DOHH2 (cell line): ENCODE results near the gene ENTPD1.
"Not testable (repeated sequence)": the region's sequence is repeated elsewhere in the genome, so short reads cannot be mapped to it uniquely, and the experiment has no call there.

Experiments
- H3F3A ChIP-seq: fragments of 200-600 bp; sonication (generic), shearing (Covaris generic); 2 replicates; pipeline ENCODE4 v1.6.0; 2016; ENCODE audit warnings: antibody characterized with exemption, mild to moderate bottlenecking; ENCODE audit not compliant: control insufficient read depth, insufficient read depth
- H3K27ac ChIP-seq: fragments of 200-600 bp; sonication (generic); 2 replicates; pipeline ENCODE4 v1.5.1; 2014; ENCODE audit warnings: low read depth, mild to moderate bottlenecking, low read length, moderate library complexity
- H3K27me3 ChIP-seq: fragments of 200-600 bp; sonication (generic); 2 replicates; pipeline ENCODE4 v1.6.1; 2014; ENCODE audit warnings: mild to moderate bottlenecking, low read length, mixed read lengths; ENCODE audit not compliant: control insufficient read depth
- H3K36me3 ChIP-seq: fragments of 200-600 bp; sonication (generic); 2 replicates; pipeline ENCODE4 v1.6.1; 2014; ENCODE audit warnings: mild to moderate bottlenecking, low read length, moderate library complexity, mixed read lengths; ENCODE audit not compliant: control insufficient read depth
- H3K4me1 ChIP-seq: fragments of 200-600 bp; sonication (generic); 2 replicates; pipeline ENCODE4 v1.6.1; 2014; ENCODE audit warnings: mild to moderate bottlenecking, low read length, mixed read lengths; ENCODE audit not compliant: control insufficient read depth
- H3K4me2 ChIP-seq: fragments of 200-600 bp; sonication (generic); 2 replicates; pipeline ENCODE4 v1.6.0; 2014; ENCODE audit warnings: mild to moderate bottlenecking, low read length, moderate library complexity
- H3K4me3 ChIP-seq: fragments of 200-600 bp; sonication (generic); 2 replicates; pipeline ENCODE4 v1.5.1; 2014; ENCODE audit warnings: mild to moderate bottlenecking, low read length, mixed read lengths
- H3K79me2 ChIP-seq: fragments of 200-600 bp; sonication (generic); 2 replicates; pipeline ENCODE4 v1.6.1; 2014; ENCODE audit warnings: mild to moderate bottlenecking, low read length, mixed read lengths; ENCODE audit not compliant: control insufficient read depth
- H3K9me2 ChIP-seq: fragments of 200-600 bp; sonication (generic); replicated peaks from 2 replicates; pipeline ENCODE4 v1.6.1; 2014; ENCODE audit warnings: mild to moderate bottlenecking, low read length, mixed read lengths; ENCODE audit not compliant: control insufficient read depth
- H3K9me3 ChIP-seq: fragments of 200-600 bp; sonication (generic); 2 replicates; pipeline ENCODE4 v1.6.1; 2014; ENCODE audit warnings: antibody characterized with exemption, low read length, mixed read lengths; ENCODE audit not compliant: control insufficient read depth, insufficient read depth
- H4K20me1 ChIP-seq: fragments of 200-600 bp; sonication (generic); 2 replicates; pipeline ENCODE4 v1.6.0; 2014; ENCODE audit warnings: low read depth, mild to moderate bottlenecking, antibody characterized with exemption, low read length, moderate library complexity; ENCODE audit not compliant: control insufficient read depth, insufficient read depth
- EZH2phosphoT487 ChIP-seq: fragments of 200-600 bp; sonication (generic); IDR thresholded peaks from 2 replicates; pipeline ENCODE4 v1.6.1; 2017; ENCODE audit warnings: borderline replicate concordance, mild to moderate bottlenecking, antibody characterized with exemption, low read length, moderate library complexity, mixed read lengths
- TF ChIP-seq, protein P1 (sequence below): fragments of 200-600 bp; sonication (generic); IDR thresholded peaks from one replicate; pipeline ENCODE4 v1.5.1; 2014; ENCODE audit warnings: antibody characterized with exemption, mild to moderate bottlenecking, low read depth, low read length; ENCODE audit not compliant: poor library complexity, severe bottlenecking

Gene ENTPD1

DNA sequence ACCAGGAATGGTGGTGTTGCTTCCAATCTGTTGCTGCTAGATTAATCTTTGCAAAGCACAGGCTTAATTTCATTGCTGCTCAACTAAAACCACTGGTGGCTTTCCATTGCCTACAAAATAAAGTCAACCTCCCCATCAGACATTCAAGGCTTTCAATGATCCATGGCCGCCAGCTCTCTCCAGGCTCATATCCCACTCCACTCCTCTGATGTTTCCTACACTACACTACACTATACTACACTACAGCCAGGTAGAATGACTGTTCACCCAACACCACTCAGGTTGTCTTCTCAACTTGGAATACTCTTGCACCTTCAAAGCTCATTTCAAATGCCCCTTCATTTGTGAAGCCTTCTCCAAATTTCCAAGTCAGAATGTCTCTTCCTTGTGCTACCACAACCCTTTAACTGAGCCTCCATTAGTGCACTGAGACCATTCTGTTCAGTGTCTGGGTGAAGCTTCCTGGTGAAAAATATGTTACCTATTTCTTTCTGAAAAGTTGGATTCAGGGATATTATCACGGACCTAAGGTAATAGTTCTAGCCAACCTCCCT is 116.3 kb downstream of the ENTPD1 start:
- no peak overlapping the region for H3K4me3 ChIP-seq
- H3K4me1 ChIP-seq, result no peaks in the 10 kb centered on the region
- H3K79me2 ChIP-seq, result no peaks in the 10 kb centered on the region
- H3K4me2 ChIP-seq, result no peak overlapping the region
- no peaks in the 10 kb centered on the region for H3K27me3 ChIP-seq
- TF ChIP-seq EZH2phosphoT487, result no peak
- TF ChIP-seq, protein P1, sequence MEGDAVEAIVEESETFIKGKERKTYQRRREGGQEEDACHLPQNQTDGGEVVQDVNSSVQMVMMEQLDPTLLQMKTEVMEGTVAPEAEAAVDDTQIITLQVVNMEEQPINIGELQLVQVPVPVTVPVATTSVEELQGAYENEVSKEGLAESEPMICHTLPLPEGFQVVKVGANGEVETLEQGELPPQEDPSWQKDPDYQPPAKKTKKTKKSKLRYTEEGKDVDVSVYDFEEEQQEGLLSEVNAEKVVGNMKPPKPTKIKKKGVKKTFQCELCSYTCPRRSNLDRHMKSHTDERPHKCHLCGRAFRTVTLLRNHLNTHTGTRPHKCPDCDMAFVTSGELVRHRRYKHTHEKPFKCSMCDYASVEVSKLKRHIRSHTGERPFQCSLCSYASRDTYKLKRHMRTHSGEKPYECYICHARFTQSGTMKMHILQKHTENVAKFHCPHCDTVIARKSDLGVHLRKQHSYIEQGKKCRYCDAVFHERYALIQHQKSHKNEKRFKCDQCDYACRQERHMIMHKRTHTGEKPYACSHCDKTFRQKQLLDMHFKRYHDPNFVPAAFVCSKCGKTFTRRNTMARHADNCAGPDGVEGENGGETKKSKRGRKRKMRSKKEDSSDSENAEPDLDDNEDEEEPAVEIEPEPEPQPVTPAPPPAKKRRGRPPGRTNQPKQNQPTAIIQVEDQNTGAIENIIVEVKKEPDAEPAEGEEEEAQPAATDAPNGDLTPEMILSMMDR, result no peak
- no peak overlapping the region for H3K27ac ChIP-seq
- H3K9me3 ChIP-seq, result peaks cover 5% of the 10 kb centered on the region; the same call in 1 of the 2 replicates
- no peaks in the 10 kb centered on the region for H4K20me1 ChIP-seq
- H3F3A ChIP-seq, result no peaks in the 10 kb centered on the region
- H3K9me2 ChIP-seq, result no peaks in the 10 kb centered on the region
- peaks cover 19% of the 10 kb centered on the region for H3K36me3 ChIP-seq

DNA sequence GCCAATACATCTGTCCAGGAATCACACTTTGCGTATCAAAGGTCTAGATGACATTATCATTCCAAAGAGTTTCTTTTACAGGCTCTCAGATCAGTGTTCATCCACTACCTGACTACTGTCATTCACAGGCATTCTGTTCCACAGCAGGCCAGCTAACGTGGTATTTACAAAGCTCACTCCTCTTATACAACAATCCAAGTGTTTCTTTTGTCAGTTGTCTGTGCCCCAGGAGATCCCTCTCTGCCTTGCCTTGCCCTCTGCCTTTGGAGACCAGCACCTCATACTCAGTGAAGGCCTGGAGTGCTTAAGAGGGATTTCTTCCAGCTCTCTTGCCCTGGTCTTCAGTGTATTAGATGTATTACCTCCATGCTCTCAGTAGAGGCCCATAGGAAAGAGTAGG is 117.2 kb downstream of the ENTPD1 start:
- TF ChIP-seq, protein P1, result no peak
- TF ChIP-seq EZH2phosphoT487, result no peak
- Histone ChIP-seq H3K27me3 (no peaks in the 10 kb centered on the region), H3K4me2 (no peak overlapping the region), H3F3A (no peaks in the 10 kb centered on the region), H3K9me2 (no peaks in the 10 kb centered on the region), H3K4me3 (no peak overlapping the region), H3K27ac (no peak overlapping the region), H3K4me1 (no peaks in the 10 kb centered on the region), H3K79me2 (no peaks in the 10 kb centered on the region), H4K20me1 (no peaks in the 10 kb centered on the region), H3K36me3 (peaks cover 19% of the 10 kb centered on the region), H3K9me3 (peaks cover 5% of the 10 kb centered on the region; the same call in 1 of the 2 replicates)

DNA sequence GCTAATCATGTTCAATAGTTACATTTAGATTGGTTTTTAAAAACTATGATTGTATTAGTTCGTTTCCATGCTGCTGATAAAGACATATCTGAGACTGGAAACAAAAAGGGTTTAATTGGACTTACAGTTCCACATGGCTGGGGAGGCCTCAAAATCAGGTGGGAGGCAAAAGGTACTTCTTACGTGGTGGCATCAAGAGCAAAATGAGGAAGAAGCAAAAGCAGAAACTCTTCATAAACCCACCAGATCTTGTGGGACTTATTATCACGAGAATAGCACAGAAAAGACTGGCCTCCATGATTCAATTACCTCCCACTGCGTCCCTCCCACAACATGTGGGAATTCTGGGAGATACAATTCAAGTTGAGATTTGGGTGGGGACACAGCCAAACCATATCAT is 117.7 kb downstream of the ENTPD1 start:
- TF ChIP-seq EZH2phosphoT487, result no peak
- TF ChIP-seq, protein P1, result no peak

DNA sequence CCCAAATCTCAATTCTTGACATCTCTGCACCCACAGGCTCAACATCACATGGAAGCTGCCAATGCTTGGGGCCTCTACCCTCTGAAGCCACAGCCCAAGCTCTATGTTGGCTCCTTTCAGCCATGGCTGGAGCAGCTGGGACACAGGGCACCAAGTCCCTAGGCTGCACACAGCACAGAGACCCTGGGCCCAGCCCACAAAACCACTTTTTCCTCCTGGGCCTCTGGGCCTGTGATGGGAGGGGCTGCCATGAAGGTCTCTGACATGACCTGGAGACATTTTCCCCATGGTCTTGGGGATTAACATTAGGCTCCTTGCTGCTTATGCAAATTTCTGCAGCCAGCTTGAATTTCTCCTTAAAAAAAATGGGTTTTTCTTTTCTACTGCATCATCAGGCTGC is 118.8 kb downstream of the ENTPD1 start:
- H3K27me3 ChIP-seq, H3K4me3 ChIP-seq, H3K9me2 ChIP-seq, H3K4me2 ChIP-seq, H3F3A ChIP-seq, H4K20me1 ChIP-seq, H3K9me3 ChIP-seq, H3K79me2 ChIP-seq, H3K4me1 ChIP-seq, H3K27ac ChIP-seq: not testable (repeated sequence)
- H3K36me3 ChIP-seq, result peaks cover 19% of the 10 kb centered on the region

More for the DNA sequence above, 117.7 kb downstream of the ENTPD1 start:
- H3K4me3 ChIP-seq, result no peak overlapping the region
- H3K36me3 ChIP-seq, result peaks cover 19% of the 10 kb centered on the region
- H3K9me2 ChIP-seq, result no peaks in the 10 kb centered on the region
- H3K4me2 ChIP-seq, result no peak overlapping the region
- H4K20me1 ChIP-seq, result no peaks in the 10 kb centered on the region
- no peaks in the 10 kb centered on the region for H3K4me1 ChIP-seq
- no peak overlapping the region for H3K27ac ChIP-seq
- H3K9me3 ChIP-seq, result peaks cover 5% of the 10 kb centered on the region; the same call in 1 of the 2 replicates
- H3F3A ChIP-seq, result no peaks in the 10 kb centered on the region
- H3K79me2 ChIP-seq, result no peaks in the 10 kb centered on the region
- H3K27me3 ChIP-seq, result no peaks in the 10 kb centered on the region
